ENCODE measurements around the gene KRIT1. TPM values are rescaled to one million over a fixed set of nuclear protein-coding genes. Genes with fewer than 3 reads are reported as not detected.

KRIT1 gene
- total RNA-seq, 1 experiment from 2014 or later = 34.9 TPM

DNA sequence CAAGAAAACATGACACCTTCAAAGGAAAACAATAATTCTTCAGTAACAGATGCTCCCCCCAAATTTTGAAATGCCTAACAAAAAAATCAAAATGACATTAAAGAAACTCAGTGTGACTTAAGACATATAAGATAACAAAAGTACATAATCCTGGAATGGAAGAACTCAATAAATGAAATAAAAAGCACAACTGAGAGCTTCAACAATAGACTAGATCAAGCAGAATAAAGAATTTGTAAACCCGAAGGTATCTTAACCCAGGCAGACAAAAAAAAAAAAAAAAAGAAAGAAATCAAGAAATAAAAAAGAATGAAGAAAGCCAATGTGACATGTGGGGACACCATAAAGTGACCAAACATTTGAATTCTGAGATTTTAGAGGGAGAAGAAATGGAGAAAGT, 39.0 kb downstream of the KRIT1 start:
- WGBS (ENCODE audit: extremely low coverage, insufficient read length, low lambda C conversion rate) = no CpG with 5 or more reads among the region's 1 CpG
- Histone ChIP-seq H3K79me1 (ENCODE audit: insufficient read depth, low read depth, low read length, poor library complexity, severe bottlenecking) (peaks cover 2% of the 10 kb centered on the region), H4K20me1 (ENCODE audit: control insufficient read depth, insufficient read depth, insufficient read length) (no peaks in the 10 kb centered on the region), H3K27ac (ENCODE audit: insufficient read length, low read depth, low read length) (no peak overlapping the region), H3K18ac (ENCODE audit: insufficient read length, low read depth, low read length) (no peak overlapping the region), H2AFZ (ENCODE audit: low read length) (no peak overlapping the region), H2BK20ac (ENCODE audit: low read depth, low read length, poor library complexity, severe bottlenecking) (no peak overlapping the region), H3K14ac (ENCODE audit: insufficient read depth, low read length) (no peak overlapping the region), H3K9ac (ENCODE audit: extremely low read depth, insufficient read length, low read length) (no peak overlapping the region), H4K5ac (ENCODE audit: insufficient read length, low read depth, low read length) (no peak overlapping the region), H3K9me3 (ENCODE audit: control insufficient read depth, low read depth, low read length) (no peaks in the 10 kb centered on the region), H3K56ac (ENCODE audit: insufficient read length, low read depth, low read length) (no peak overlapping the region), H4K8ac (replicated peaks; ENCODE audit: insufficient read length, low read depth, low read length) (no peak overlapping the region), H3K23ac (ENCODE audit: insufficient read length, low read depth, low read length) (no peak overlapping the region), H3K23me2 (ENCODE audit: insufficient read length, low read depth, low read length, poor library complexity, severe bottlenecking) (no peaks in the 10 kb centered on the region), H3T11ph (ENCODE audit: low read length) (no peak overlapping the region), H3K4ac (ENCODE audit: low read depth, low read length) (no peak overlapping the region), H2BK5ac (ENCODE audit: insufficient read length, low read length) (no peak overlapping the region), H3K4me2 (ENCODE audit: insufficient read depth, insufficient read length, low read length) (no peak overlapping the region), H3K79me2 (ENCODE audit: insufficient read depth, low read length) (no peaks in the 10 kb centered on the region), H3K27me3 (ENCODE audit: insufficient read depth, low read length) (no peaks in the 10 kb centered on the region), H3K4me1 (ENCODE audit: insufficient read depth, low read length) (no peaks in the 10 kb centered on the region), H2BK120ac (ENCODE audit: low read depth, low read length, poor library complexity, severe bottlenecking) (no peak overlapping the region), H2BK15ac (ENCODE audit: low read depth, low read length) (no peak overlapping the region), H4K91ac (ENCODE audit: insufficient read length, low read depth, low read length) (no peak overlapping the region), H2AK5ac (ENCODE audit: insufficient read length, low read length) (no peak overlapping the region), H2BK12ac (ENCODE audit: insufficient read length, low read depth, low read length) (no peak overlapping the region)
- TF ChIP-seq, protein P1, sequence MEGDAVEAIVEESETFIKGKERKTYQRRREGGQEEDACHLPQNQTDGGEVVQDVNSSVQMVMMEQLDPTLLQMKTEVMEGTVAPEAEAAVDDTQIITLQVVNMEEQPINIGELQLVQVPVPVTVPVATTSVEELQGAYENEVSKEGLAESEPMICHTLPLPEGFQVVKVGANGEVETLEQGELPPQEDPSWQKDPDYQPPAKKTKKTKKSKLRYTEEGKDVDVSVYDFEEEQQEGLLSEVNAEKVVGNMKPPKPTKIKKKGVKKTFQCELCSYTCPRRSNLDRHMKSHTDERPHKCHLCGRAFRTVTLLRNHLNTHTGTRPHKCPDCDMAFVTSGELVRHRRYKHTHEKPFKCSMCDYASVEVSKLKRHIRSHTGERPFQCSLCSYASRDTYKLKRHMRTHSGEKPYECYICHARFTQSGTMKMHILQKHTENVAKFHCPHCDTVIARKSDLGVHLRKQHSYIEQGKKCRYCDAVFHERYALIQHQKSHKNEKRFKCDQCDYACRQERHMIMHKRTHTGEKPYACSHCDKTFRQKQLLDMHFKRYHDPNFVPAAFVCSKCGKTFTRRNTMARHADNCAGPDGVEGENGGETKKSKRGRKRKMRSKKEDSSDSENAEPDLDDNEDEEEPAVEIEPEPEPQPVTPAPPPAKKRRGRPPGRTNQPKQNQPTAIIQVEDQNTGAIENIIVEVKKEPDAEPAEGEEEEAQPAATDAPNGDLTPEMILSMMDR (conservative IDR thresholded peaks at IDR 0.05) = no peak
- Mint-ChIP-seq H3K27me3 (ENCODE audit: low read depth) (no peaks in the 10 kb centered on the region), H3K4me1 (no peaks in the 10 kb centered on the region), H3K36me3 (ENCODE audit: insufficient read depth in 1 of 3, low read depth in 3 of 3) (peaks cover 6 to 28% (median 19%) of the 10 kb centered on the region in 3 experiments; a peak in 6 of 7 replicates), H3K27ac (no peak overlapping the region), H3K4me3 (no peak overlapping the region), H3K9me3 (no peaks in the 10 kb centered on the region)
- no peak for DNase-seq

All from H9 (cell line).